Fibroblast of mammary gland (primary cell): ENCODE data around the gene MBOAT2.
"Not testable (repeated sequence)": the region's sequence is repeated elsewhere in the genome, so short reads cannot be mapped to it uniquely, and the experiment has no call there.

ENCODE experiments used
- DNase-seq: peaks from one replicate; pipeline ENCODE4 v3.0.0-alpha.2; 2010; ENCODE audit warnings: low read depth
- H3K4me3 ChIP-seq: 2 replicates; pipeline ENCODE4 v1.5.1; 2011; ENCODE audit warnings: low read depth, mild to moderate bottlenecking, low read length, moderate library complexity; ENCODE audit not compliant: control insufficient read depth
- TF ChIP-seq, protein P1 (sequence below): conservative IDR thresholded peaks from 2 replicates; pipeline ENCODE4 v1.5.1; 2011; ENCODE audit warnings: low read depth, low read length, inconsistent platforms; ENCODE audit not compliant: control insufficient read depth, insufficient read depth

The MBOAT2 gene

DNA sequence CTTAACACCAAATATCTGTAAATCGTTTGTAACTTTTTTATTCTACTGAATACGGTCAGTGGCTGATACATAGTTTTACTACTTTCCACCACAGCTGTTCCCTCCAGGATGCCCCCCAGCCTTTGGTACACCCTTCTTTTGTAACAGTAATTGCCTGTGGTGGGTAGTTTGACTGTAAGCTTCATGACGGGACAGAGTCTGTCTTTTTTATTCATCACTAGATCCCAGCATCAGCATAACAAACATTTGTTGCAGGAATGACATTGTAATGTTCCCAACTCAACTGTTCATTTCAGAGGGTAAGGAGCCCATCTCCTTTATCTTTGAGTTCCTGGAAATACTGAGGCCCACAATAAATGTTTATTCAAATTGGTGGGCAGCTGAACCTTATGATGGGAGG, 67.5 kb downstream of the MBOAT2 start:
- no peak for DNase-seq
- H3K4me3 ChIP-seq: no peak overlapping the region
- TF ChIP-seq, protein P1, sequence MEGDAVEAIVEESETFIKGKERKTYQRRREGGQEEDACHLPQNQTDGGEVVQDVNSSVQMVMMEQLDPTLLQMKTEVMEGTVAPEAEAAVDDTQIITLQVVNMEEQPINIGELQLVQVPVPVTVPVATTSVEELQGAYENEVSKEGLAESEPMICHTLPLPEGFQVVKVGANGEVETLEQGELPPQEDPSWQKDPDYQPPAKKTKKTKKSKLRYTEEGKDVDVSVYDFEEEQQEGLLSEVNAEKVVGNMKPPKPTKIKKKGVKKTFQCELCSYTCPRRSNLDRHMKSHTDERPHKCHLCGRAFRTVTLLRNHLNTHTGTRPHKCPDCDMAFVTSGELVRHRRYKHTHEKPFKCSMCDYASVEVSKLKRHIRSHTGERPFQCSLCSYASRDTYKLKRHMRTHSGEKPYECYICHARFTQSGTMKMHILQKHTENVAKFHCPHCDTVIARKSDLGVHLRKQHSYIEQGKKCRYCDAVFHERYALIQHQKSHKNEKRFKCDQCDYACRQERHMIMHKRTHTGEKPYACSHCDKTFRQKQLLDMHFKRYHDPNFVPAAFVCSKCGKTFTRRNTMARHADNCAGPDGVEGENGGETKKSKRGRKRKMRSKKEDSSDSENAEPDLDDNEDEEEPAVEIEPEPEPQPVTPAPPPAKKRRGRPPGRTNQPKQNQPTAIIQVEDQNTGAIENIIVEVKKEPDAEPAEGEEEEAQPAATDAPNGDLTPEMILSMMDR: no peak

DNA sequence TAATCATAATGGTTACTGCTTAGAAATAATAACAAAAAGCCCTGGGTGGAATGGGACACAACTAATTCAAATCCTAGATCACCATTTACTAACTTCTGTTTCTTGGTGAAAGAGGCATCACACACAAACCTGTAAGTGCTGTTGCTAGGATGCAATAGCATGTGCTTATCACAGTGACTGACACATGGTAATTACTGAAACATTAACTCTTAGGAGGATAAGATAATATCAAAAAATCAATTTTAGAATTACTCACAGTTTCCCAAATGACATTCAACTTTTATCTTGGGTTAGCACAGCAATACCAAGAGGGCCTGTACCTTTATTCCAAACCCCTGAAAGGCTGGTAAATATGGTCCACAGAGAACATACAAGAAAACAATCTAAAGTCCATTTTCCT, 69.1 kb downstream of the MBOAT2 start:
- DNase-seq: no peak
- TF ChIP-seq, protein P1: no peak
- H3K4me3 ChIP-seq: no peak overlapping the region

DNA sequence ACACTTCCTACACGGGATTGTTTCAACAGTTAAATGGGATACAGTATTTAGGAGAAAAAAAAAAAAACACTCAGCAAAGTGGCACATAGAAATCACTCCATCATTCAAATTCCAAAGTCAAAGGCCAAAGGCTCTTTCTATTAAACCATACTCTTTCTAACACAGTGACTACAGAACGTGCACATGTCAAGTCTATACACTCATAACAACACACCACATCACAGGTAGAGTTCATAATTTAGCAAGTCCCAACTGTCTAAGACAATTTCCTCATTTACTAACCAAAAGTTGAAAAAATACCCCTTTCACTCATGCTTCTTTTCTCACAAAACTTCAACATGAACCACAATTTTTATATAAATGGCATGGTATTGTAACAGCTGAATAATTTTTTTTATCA, 70.8 kb downstream of the MBOAT2 start:
- H3K4me3 ChIP-seq: no peak overlapping the region
- TF ChIP-seq, protein P1: no peak
- DNase-seq: no peak

DNA sequence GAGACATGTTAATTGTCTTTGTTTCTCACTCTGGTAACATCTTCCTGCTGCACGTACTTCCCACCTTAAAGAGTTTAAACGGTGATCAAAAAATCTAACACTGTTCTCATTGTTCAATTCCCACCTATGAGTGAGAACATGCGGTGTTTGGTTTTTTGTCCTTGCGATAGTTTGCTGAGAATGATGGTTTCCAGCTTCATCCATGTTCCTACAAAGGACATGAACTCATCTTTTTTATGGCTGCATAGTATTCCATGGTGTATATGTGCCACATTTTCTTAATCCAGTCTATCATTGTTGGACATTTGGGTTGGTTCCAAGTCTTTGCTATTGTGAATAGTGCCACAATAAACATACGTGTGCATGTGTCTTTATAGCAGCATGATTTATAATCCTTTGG, 73.3 kb downstream of the MBOAT2 start:
- not testable (repeated sequence) for H3K4me3 ChIP-seq, DNase-seq

DNA sequence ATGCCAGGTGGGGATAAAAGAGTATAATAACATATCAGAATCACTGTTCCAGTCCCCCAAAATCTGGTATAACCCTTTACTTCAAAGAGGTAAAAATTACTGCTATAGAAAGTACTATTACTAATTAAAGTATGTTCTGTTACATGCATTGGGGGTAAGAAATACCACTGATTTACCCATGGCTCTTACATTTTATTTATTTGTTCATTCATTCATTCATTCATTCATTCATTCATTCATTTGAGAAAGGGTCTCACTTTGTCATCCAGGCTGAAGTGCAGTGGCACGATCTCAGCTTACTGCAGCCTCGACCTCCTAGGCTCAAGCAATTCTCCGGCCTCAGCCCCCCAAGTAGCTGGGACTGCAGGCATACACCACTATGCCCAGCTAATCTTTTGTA, 74.4 kb downstream of the MBOAT2 start:
- no peak overlapping the region for H3K4me3 ChIP-seq
- no peak for DNase-seq
- TF ChIP-seq, protein P1: no peak

DNA sequence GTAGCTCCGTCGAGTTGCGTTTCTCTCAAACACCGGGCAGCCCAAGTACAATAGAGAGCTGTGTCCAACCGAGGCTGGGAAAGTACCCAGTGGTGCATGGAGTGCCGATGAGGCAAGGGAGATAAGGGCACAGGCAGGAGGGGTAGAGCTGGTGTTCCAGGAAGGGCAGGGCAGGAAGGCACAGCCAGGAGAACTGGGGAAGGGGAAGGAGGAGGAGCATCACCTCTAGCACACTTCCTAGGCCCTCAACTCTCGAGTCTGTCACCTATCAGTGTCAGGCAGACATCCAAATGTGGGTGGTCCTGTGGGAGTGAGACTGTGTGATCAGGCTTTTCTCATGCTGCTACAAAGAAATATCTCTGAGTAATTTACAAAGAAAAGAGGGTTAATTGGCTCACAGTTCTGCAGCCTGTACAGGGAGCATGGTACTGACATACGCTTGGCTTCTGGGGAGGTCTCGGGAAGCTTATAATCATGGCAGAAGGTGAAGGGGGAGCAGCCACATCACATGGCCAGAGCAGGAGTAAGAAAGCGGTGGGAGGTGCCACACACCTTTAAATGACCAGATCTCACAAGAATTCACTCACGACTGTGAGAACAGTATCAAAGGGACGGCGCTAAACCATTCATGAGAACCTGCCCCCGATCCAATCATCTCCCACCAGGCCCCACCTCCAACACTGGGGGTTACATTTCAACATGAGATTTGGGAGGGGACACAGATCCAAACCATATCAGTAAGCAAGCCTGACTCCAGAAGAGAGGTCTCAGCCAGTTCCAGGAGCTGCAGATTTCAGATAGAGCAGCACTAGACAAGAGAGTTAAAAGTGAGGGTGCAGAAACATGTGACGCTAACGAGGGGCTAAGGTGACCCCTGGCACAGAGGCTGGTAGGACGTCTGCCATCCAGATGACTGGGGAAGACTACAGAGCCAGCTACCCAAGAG, 75.7 kb downstream of the MBOAT2 start:
- DNase-seq: no peak
- H3K4me3 ChIP-seq: no peak overlapping the region
- TF ChIP-seq, protein P1: no peak

DNA sequence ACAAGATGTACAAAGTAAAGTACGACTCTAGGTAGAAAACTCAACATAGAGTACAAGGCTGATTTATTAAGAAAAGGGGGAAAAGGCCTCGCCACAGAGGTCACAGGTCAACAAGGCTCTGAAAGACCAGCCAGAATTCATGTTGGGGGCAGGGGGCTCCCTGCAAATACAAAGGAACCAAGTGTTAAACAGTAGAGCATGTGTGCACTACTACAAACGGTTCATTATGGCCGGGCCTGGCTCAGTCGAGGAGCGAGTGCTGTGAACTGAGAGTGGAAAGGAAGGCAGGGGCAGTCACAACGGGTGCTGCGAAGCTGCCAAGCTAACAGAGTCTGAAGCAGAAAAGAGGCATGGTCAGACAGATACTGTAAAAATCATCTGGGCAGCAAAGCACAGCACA, 77.1 kb downstream of the MBOAT2 start:
- DNase-seq: no peak
- TF ChIP-seq, protein P1: no peak
- H3K4me3 ChIP-seq: no peak overlapping the region
